HUES64 (cell line): ENCODE measurements around the gene TBC1D21.
A peak's percentile ranks its signal among the peaks of the same experiment; 100 is the strongest.

ENCODE experiments used
- H3K27ac ChIP-seq: 2 replicates; pipeline ENCODE4 v1.7.0; 2013; ENCODE audit warnings: low read depth, low read length, inconsistent platforms
- H3K27me3 ChIP-seq: 2 replicates; pipeline ENCODE4 v1.6.1; 2013; ENCODE audit warnings: mild to moderate bottlenecking, low read length; ENCODE audit not compliant: insufficient read depth
- H3K36me3 ChIP-seq: 2 replicates; pipeline ENCODE4 v1.6.1; 2013; ENCODE audit warnings: mild to moderate bottlenecking, low read length; ENCODE audit not compliant: insufficient read depth
- H3K4me1 ChIP-seq: 2 replicates; pipeline ENCODE4 v1.6.1; 2013; ENCODE audit warnings: mild to moderate bottlenecking, low read length, moderate library complexity; ENCODE audit not compliant: insufficient read depth
- H3K4me3 ChIP-seq: 2 replicates; pipeline ENCODE4 v1.5.1; 2013; ENCODE audit warnings: mild to moderate bottlenecking, low read length, moderate library complexity
- H3K9ac ChIP-seq: 2 replicates; pipeline ENCODE4 v1.6.1; 2013; ENCODE audit warnings: mild to moderate bottlenecking, low read depth, low read length
- H3K9me3 ChIP-seq: 2 replicates; pipeline ENCODE4 v1.6.1; 2013; ENCODE audit warnings: low read depth, low read length; ENCODE audit not compliant: insufficient read depth
- WGBS: fragments of 150-250, 120-280 bp; methylation state at CpG from one replicate; pipeline ENCODE4 v1.1.7; 2013; ENCODE audit warnings: missing lambda C conversion rate; 5-methylcytosine and 5-hydroxymethylcytosine counted together

TBC1D21 gene

GRCh38 chr15:73927003-73927475, 53.7 kb downstream of the TBC1D21 start:
- Histone ChIP-seq H3K9ac (peak overlapping the region; percentile 50), H3K27me3 (no peaks in the 10 kb centered on the region; the same call in 1 of the 2 replicates), H3K9me3 (no peaks in the 10 kb centered on the region), H3K36me3 (no peaks in the 10 kb centered on the region), H3K27ac (no peak overlapping the region; the same call in 1 of the 2 replicates), H3K4me1 (peaks cover 44% of the 10 kb centered on the region), H3K4me3 (peak overlapping the region; percentile 65)
- WGBS, result under 1% methylated on average over 65 of the region's 65 CpGs

- H3K4me1 ChIP-seq, result peaks cover 38% of the 10 kb centered on the region
- under 1% methylated on average over 78 of the region's 78 CpGs for WGBS
- H3K27ac ChIP-seq, result 0 out of 2 replicates have a peak overlapping the region, but pooled peaks have one; percentile 12
Observed at GRCh38 chr15:73927476-73928240, 54.3 kb downstream of the TBC1D21 start.

GRCh38 chr15:73928241-73928579, 54.8 kb downstream of the TBC1D21 start:
- H3K9me3 ChIP-seq, result no peaks in the 10 kb centered on the region
- H3K36me3 ChIP-seq, result no peaks in the 10 kb centered on the region
- no peak overlapping the region for H3K9ac ChIP-seq
- H3K4me3 ChIP-seq, result peak overlapping the region; percentile 65
- 82% methylated on average over 3 of the region's 3 CpGs for WGBS
- no peak overlapping the region for H3K27ac ChIP-seq
- peaks cover 32% of the 10 kb centered on the region for H3K4me1 ChIP-seq
- no peaks in the 10 kb centered on the region; the same call in 1 of the 2 replicates for H3K27me3 ChIP-seq

More at GRCh38 chr15:73927476-73928240, 54.3 kb downstream of the TBC1D21 start:
- H3K4me3 ChIP-seq, result peak overlapping the region; percentile 65
- no peaks in the 10 kb centered on the region; the same call in 1 of the 2 replicates for H3K27me3 ChIP-seq
- H3K36me3 ChIP-seq, result no peaks in the 10 kb centered on the region
- no peaks in the 10 kb centered on the region for H3K9me3 ChIP-seq
- peak overlapping the region; percentile 50 for H3K9ac ChIP-seq

GRCh38 chr15:73928971-73929627, 55.7 kb downstream of the TBC1D21 start:
- no peak overlapping the region for H3K9ac ChIP-seq
- WGBS, result 77% methylated on average over 5 of the region's 5 CpGs
- H3K36me3 ChIP-seq, result no peaks in the 10 kb centered on the region
- H3K4me1 ChIP-seq, result peaks cover 23% of the 10 kb centered on the region
- no peaks in the 10 kb centered on the region; the same call in 1 of the 2 replicates for H3K27me3 ChIP-seq
- H3K4me3 ChIP-seq, result 0 out of 2 replicates have a peak overlapping the region, but pooled peaks have one; percentile 2
- no peaks in the 10 kb centered on the region for H3K9me3 ChIP-seq
- no peak overlapping the region for H3K27ac ChIP-seq

GRCh38 chr15:73930371-73930770, 57.0 kb downstream of the TBC1D21 start:
- Histone ChIP-seq H3K4me3 (no peak overlapping the region), H3K4me1 (peaks cover 17% of the 10 kb centered on the region), H3K27me3 (no peaks in the 10 kb centered on the region; the same call in 1 of the 2 replicates), H3K9ac (no peak overlapping the region), H3K9me3 (no peaks in the 10 kb centered on the region), H3K27ac (no peak overlapping the region), H3K36me3 (no peaks in the 10 kb centered on the region)
- WGBS, result 94% methylated on average over 8 of the region's 8 CpGs

GRCh38 chr15:73930790-73931281, 57.5 kb downstream of the TBC1D21 start:
- H3K4me3 ChIP-seq, result no peak overlapping the region
- no peaks in the 10 kb centered on the region for H3K36me3 ChIP-seq
- H3K27ac ChIP-seq, result no peak overlapping the region
- H3K4me1 ChIP-seq, result peaks cover 12% of the 10 kb centered on the region
- no peaks in the 10 kb centered on the region; the same call in 1 of the 2 replicates for H3K27me3 ChIP-seq
- no peaks in the 10 kb centered on the region for H3K9me3 ChIP-seq
- WGBS, result 83% methylated on average over 7 of the region's 7 CpGs
- H3K9ac ChIP-seq, result no peak overlapping the region

- Histone ChIP-seq H3K27me3 (no peaks in the 10 kb centered on the region; the same call in 1 of the 2 replicates), H3K36me3 (no peaks in the 10 kb centered on the region), H3K4me3 (no peak overlapping the region), H3K9ac (no peak overlapping the region), H3K9me3 (no peaks in the 10 kb centered on the region), H3K4me1 (peaks cover 11% of the 10 kb centered on the region), H3K27ac (no peak overlapping the region)
- whole genome bisulfite sequencing, result 87% methylated on average over 2 of the region's 2 CpGs
Observed at GRCh38 chr15:73931441-73931840, 58.1 kb downstream of the TBC1D21 start.

- Histone ChIP-seq H3K4me3 (no peak overlapping the region), H3K27ac (no peak overlapping the region), H3K27me3 (no peaks in the 10 kb centered on the region), H3K36me3 (no peaks in the 10 kb centered on the region), H3K9ac (no peak overlapping the region), H3K9me3 (no peaks in the 10 kb centered on the region), H3K4me1 (peaks cover 15% of the 10 kb centered on the region)
- 77% methylated on average over 6 of the region's 6 CpGs for WGBS
Observed at GRCh38 chr15:73932381-73933191, 59.2 kb downstream of the TBC1D21 start.

GRCh38 chr15:73934281-73934680, 60.9 kb downstream of the TBC1D21 start:
- WGBS, result 92% methylated on average over 7 of the region's 7 CpGs
- Histone ChIP-seq H3K36me3 (no peaks in the 10 kb centered on the region), H3K27ac (no peak overlapping the region)

GRCh38 chr15:73935547-73935946, 62.2 kb downstream of the TBC1D21 start:
- Histone ChIP-seq H3K27me3 (no peaks in the 10 kb centered on the region), H3K27ac (no peak overlapping the region), H3K4me1 (peaks cover 12% of the 10 kb centered on the region), H3K36me3 (no peaks in the 10 kb centered on the region), H3K9me3 (no peaks in the 10 kb centered on the region), H3K4me3 (no peak overlapping the region), H3K9ac (no peak overlapping the region)
- 73% methylated on average over 4 of the region's 4 CpGs for WGBS

More at GRCh38 chr15:73934281-73934680, 60.9 kb downstream of the TBC1D21 start:
- Histone ChIP-seq H3K9ac (no peak overlapping the region), H3K4me3 (no peak overlapping the region), H3K9me3 (no peaks in the 10 kb centered on the region), H3K27me3 (no peaks in the 10 kb centered on the region), H3K4me1 (peaks cover 12% of the 10 kb centered on the region)
